Measurements from ENCODE around the gene ELMO2.

The ELMO2 gene

GRCh38 chr20:46356195-46357029 lies 50.0 kb downstream of the ELMO2 start:
- Histone ChIP-seq H3K9me3 (ENCODE audit: control insufficient read depth, insufficient read depth, low read length) (no peaks in the 10 kb centered on the region), H3K4me3 (ENCODE audit: low read depth, low read length) (no peak overlapping the region), H3K4me1 (ENCODE audit: control insufficient read depth, insufficient read depth, low read length) (no peaks in the 10 kb centered on the region), H3K9ac (ENCODE audit: low read depth, low read length) (no peak overlapping the region), H3K27me3 (ENCODE audit: control insufficient read depth, insufficient read depth, low read length) (no peaks in the 10 kb centered on the region), H3K36me3 (ENCODE audit: control insufficient read depth, insufficient read depth, low read length) (peaks cover 12% of the 10 kb centered on the region)

- Histone ChIP-seq H3K9ac (ENCODE audit: low read depth, low read length) (no peak overlapping the region), H3K36me3 (ENCODE audit: control insufficient read depth, insufficient read depth, low read length) (peaks cover 16% of the 10 kb centered on the region), H3K27me3 (ENCODE audit: control insufficient read depth, insufficient read depth, low read length) (no peaks in the 10 kb centered on the region), H3K4me1 (ENCODE audit: control insufficient read depth, insufficient read depth, low read length) (no peaks in the 10 kb centered on the region), H3K9me3 (ENCODE audit: control insufficient read depth, insufficient read depth, low read length) (no peaks in the 10 kb centered on the region), H3K4me3 (ENCODE audit: low read depth, low read length) (no peak overlapping the region)
Observed at GRCh38 chr20:46355778-46356177, 50.6 kb downstream of the ELMO2 start.

DNA sequence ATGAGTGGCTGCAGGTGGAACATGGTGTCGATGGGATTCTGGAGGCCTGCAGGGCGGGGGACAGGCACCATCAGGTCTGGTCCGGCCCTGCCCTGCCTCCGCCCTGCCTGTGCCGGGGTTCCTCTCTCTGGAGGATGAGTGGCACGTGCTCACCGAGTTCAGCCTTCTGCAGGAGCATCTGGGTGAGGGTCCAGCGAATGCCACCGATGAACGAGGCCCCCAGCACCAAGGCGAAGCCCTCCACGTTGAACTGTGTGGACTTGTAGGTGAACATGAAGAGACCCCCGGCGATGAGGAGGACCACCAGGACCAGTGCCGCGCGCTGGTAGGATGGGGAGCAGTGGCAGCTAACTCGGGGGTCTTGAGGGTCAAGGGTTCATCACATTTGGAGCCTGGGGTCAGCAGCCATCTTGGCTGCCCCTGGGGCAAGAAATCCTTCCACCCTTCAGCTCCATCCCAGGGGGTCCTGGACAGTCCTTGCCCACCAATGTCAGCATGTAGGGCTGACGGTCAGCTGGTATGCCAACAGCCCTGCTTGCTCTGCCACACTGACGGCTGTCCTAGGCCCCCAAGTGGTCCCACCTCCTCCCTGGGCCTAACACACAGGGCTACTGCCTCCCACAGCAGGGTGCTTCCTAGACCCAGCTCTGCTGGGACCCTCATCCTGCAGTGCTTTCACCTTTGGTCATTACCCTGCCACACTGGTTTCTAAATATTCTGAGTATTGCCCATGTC lies 51.3 kb downstream of the ELMO2 start:
- Histone ChIP-seq H3K27me3 (ENCODE audit: control insufficient read depth, insufficient read depth, low read length) (no peaks in the 10 kb centered on the region), H3K9me3 (ENCODE audit: control insufficient read depth, insufficient read depth, low read length) (no peaks in the 10 kb centered on the region), H3K36me3 (ENCODE audit: control insufficient read depth, insufficient read depth, low read length) (peaks cover 21% of the 10 kb centered on the region), H3K9ac (ENCODE audit: low read depth, low read length) (no peak overlapping the region), H3K4me3 (ENCODE audit: low read depth, low read length) (no peak overlapping the region), H3K4me1 (ENCODE audit: control insufficient read depth, insufficient read depth, low read length) (no peaks in the 10 kb centered on the region)

GRCh38 chr20:46354207-46354555 lies 52.2 kb downstream of the ELMO2 start:
- Histone ChIP-seq H3K4me3 (ENCODE audit: low read depth, low read length) (no peak overlapping the region), H3K9me3 (ENCODE audit: control insufficient read depth, insufficient read depth, low read length) (no peaks in the 10 kb centered on the region), H3K4me1 (ENCODE audit: control insufficient read depth, insufficient read depth, low read length) (no peaks in the 10 kb centered on the region), H3K9ac (ENCODE audit: low read depth, low read length) (no peak overlapping the region), H3K27me3 (ENCODE audit: control insufficient read depth, insufficient read depth, low read length) (no peaks in the 10 kb centered on the region), H3K36me3 (ENCODE audit: control insufficient read depth, insufficient read depth, low read length) (peaks cover 21% of the 10 kb centered on the region)

DNA sequence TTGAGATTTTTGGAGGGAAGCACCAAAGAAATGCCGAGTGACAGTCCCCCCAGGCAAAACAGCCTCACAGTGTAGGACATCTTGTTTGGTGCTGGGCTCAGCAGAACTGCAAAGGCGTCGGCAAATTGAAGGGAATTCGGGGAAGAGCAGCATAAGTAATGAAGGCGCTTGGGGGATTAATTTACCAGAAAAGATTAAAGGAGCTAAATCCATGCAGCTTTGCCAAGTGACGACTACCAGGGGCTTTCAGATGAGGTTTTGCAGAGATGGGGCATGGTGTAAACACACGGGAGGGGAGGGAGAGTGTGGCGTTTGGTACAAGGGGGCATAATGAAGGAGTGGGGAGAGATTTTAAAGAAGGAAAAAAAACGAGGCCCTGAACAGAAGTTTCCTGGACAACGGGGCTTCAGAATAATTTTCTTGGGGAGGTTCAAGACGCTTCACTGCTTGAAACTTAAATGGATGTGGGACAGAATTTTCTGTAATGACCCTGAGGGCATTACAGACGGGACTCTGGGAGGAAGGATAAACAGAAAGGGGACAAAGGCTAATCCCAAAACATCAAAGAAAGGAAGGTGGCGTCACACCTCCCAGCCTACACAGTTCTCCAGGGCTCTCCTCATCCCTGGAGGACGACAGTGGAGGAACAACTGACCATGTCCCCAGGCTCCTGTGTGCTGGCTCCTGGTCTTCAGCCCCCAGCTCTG lies 52.8 kb downstream of the ELMO2 start:
- Histone ChIP-seq H3K4me1 (ENCODE audit: control insufficient read depth, insufficient read depth, low read length) (peaks cover 2% of the 10 kb centered on the region), H3K27me3 (ENCODE audit: control insufficient read depth, insufficient read depth, low read length) (no peaks in the 10 kb centered on the region), H3K4me3 (ENCODE audit: low read depth, low read length) (no peak overlapping the region), H3K9me3 (ENCODE audit: control insufficient read depth, insufficient read depth, low read length) (no peaks in the 10 kb centered on the region), H3K9ac (ENCODE audit: low read depth, low read length) (no peak overlapping the region), H3K36me3 (ENCODE audit: control insufficient read depth, insufficient read depth, low read length) (peaks cover 21% of the 10 kb centered on the region)

GRCh38 chr20:46352370-46352938 lies 54.0 kb downstream of the ELMO2 start:
- no peak overlapping the region for H3K4me3 ChIP-seq (ENCODE audit: low read depth, low read length)
- H3K36me3 ChIP-seq (ENCODE audit: control insufficient read depth, insufficient read depth, low read length), result peaks cover 21% of the 10 kb centered on the region
- H3K27me3 ChIP-seq (ENCODE audit: control insufficient read depth, insufficient read depth, low read length), result no peaks in the 10 kb centered on the region
- no peaks in the 10 kb centered on the region for H3K9me3 ChIP-seq (ENCODE audit: control insufficient read depth, insufficient read depth, low read length)
- H3K4me1 ChIP-seq (ENCODE audit: control insufficient read depth, insufficient read depth, low read length), result peaks cover 4% of the 10 kb centered on the region
- H3K9ac ChIP-seq (ENCODE audit: low read depth, low read length), result no peak overlapping the region

DNA sequence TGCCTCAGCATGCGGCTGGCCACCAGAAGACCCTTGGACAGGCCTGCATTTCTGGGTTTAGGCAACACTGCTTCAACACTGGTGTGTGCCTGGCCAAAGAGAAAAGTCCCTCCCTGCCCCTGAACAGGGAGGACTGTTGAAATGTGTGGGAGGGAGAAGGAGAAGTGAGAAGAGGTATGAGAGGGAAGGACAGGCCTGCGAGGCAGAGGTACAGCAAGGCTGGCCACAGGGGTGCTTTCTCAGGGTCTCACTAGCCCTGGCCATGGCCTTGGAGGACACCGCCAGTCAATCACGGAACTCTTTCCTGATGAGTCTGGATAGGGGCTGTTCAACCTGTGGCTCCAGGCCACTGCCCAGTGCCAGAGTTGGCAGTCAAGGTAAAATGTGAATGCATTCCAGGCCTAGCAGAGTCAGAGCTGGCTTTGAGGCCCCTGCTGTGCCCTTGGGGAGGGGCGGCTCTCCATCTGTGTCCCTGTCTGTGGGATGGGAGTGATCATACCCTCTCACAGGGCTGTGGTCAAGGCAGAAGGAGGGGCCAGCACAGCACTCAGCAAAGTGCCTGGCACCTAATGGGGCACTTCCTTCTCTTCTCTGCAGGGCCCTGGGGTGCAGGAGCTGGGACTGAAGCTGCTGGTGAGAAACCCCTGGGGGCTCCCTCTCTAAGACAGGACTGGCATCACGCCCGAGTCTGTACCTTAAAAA lies 54.9 kb downstream of the ELMO2 start:
- H3K27me3 ChIP-seq (ENCODE audit: control insufficient read depth, insufficient read depth, low read length), result no peaks in the 10 kb centered on the region
- peaks cover 4% of the 10 kb centered on the region for H3K4me1 ChIP-seq (ENCODE audit: control insufficient read depth, insufficient read depth, low read length)
- peaks cover 21% of the 10 kb centered on the region for H3K36me3 ChIP-seq (ENCODE audit: control insufficient read depth, insufficient read depth, low read length)
- no peak overlapping the region for H3K4me3 ChIP-seq (ENCODE audit: low read depth, low read length)
- no peaks in the 10 kb centered on the region for H3K9me3 ChIP-seq (ENCODE audit: control insufficient read depth, insufficient read depth, low read length)
- peak overlapping the region; percentile 12 for H3K9ac ChIP-seq (ENCODE audit: low read depth, low read length)

DNA sequence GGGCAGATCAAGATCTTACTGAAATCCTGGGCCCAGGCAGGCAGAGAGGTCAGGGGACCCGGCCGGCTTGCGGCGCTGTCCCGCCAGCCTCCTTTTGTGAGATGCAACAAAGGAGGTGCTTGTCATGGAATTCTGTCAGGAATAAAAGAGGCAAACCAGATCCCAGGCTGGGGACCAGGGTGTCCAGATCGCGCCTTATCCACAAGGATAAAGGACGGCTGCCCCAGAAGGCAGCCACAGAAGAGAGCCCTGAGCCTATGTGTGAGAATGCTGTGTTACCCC lies 55.5 kb downstream of the ELMO2 start:
- no peaks in the 10 kb centered on the region for H3K9me3 ChIP-seq (ENCODE audit: control insufficient read depth, insufficient read depth, low read length)
- H3K4me3 ChIP-seq (ENCODE audit: low read depth, low read length), result no peak overlapping the region
- peaks cover 3% of the 10 kb centered on the region for H3K27me3 ChIP-seq (ENCODE audit: control insufficient read depth, insufficient read depth, low read length)
- peaks cover 21% of the 10 kb centered on the region for H3K36me3 ChIP-seq (ENCODE audit: control insufficient read depth, insufficient read depth, low read length)
- peak overlapping the region; percentile 12 for H3K9ac ChIP-seq (ENCODE audit: low read depth, low read length)
- peaks cover 4% of the 10 kb centered on the region for H3K4me1 ChIP-seq (ENCODE audit: control insufficient read depth, insufficient read depth, low read length)

DNA sequence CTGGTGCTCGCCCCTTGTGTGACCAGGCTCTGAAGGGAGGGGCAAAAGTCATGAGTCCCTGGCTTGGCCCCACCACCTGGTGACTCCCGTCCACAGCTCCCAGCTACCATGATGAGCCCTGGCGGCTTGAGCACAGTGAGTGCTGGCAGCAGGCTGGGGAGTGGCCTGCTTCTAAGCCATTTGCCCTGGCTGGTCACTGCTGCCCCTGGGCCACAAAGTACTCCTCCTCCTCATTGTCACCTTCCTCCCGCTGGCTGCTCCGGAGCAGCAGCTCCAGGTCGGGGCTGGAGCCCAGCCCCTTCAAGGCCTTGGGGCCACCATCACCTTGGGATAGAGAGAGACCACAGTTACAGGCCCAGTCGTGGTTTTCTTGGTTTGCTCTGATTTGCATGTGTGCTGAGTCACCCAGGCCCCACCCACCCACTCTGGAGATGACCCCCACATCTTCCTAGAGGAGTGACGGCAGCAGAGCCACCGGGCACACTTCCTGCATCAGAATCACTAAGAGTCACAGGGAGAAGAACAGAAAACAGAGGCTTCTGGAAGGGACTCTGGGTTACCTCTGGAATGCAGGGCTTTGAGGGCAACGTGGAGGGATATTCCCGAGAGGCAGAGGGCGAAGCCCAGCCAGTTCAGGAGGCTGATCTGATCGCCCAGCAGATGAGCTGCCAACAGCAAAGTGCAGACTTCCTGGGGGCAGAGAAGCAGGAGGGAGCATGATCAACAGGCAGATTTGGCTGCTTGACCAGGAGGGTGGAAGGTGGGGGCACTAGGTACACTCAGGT lies 56.0 kb downstream of the ELMO2 start:
- peaks cover 7% of the 10 kb centered on the region for H3K27me3 ChIP-seq (ENCODE audit: control insufficient read depth, insufficient read depth, low read length)
- H3K4me3 ChIP-seq (ENCODE audit: low read depth, low read length), result no peak overlapping the region
- H3K36me3 ChIP-seq (ENCODE audit: control insufficient read depth, insufficient read depth, low read length), result peaks cover 21% of the 10 kb centered on the region
- peaks cover 4% of the 10 kb centered on the region for H3K4me1 ChIP-seq (ENCODE audit: control insufficient read depth, insufficient read depth, low read length)
- no peaks in the 10 kb centered on the region for H3K9me3 ChIP-seq (ENCODE audit: control insufficient read depth, insufficient read depth, low read length)
- H3K9ac ChIP-seq (ENCODE audit: low read depth, low read length), result no peak overlapping the region

DNA sequence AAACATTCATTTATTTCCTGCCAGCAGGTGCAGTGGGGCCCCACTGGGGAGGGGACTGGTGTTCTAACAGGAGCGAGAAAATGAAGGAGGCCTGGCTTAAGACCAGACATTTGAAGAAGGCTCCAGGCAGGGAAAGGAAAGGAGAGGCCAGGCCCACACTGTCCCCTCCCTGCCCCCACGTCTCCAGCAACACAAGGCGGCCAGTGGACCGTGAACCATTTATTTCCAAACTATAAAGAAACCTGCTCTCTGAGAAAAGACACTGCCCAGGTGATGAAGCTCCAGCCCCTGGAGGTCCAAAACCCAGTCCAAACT lies 56.7 kb downstream of the ELMO2 start:
- H3K27me3 ChIP-seq (ENCODE audit: control insufficient read depth, insufficient read depth, low read length), result peaks cover 14% of the 10 kb centered on the region
- H3K4me1 ChIP-seq (ENCODE audit: control insufficient read depth, insufficient read depth, low read length), result peaks cover 4% of the 10 kb centered on the region
- H3K9me3 ChIP-seq (ENCODE audit: control insufficient read depth, insufficient read depth, low read length), result no peaks in the 10 kb centered on the region
- no peak overlapping the region for H3K9ac ChIP-seq (ENCODE audit: low read depth, low read length)
- peaks cover 15% of the 10 kb centered on the region for H3K36me3 ChIP-seq (ENCODE audit: control insufficient read depth, insufficient read depth, low read length)
- no peak overlapping the region for H3K4me3 ChIP-seq (ENCODE audit: low read depth, low read length)

Data from iPS-15b (cell line).